Activated T-cell treated with anti-CD3 and anti-CD28 coated beads for 48 hours (primary cell): Measurements from ENCODE around the gene OPA1.
A peak's percentile ranks its signal among the peaks of the same experiment; 100 is the strongest.

ENCODE experiments used
- DNase-seq: peaks from one replicate; pipeline ENCODE4 v3.0.0-alpha.2; 2020; ENCODE audit warnings: low read depth

Gene OPA1

GRCh38 chr3:193592841-193593667 is at the start of gene OPA1:
TSS of gene OPA1 (plus strand) at chr3:193593208. CDS start at chr3:193593378, 170 bp downstream.
- DNase-seq, result peak; percentile 88

GRCh38 chr3:193544289-193544688 is 48.7 kb upstream of the OPA1 start:
- no peak for DNase-seq

- DNase-seq, result no peak
Observed at GRCh38 chr3:193545304-193545703, 47.7 kb upstream of the OPA1 start.

- DNase-seq, result no peak
Observed at GRCh38 chr3:193546129-193546528, 46.9 kb upstream of the OPA1 start.

GRCh38 chr3:193548406-193548805 is 44.6 kb upstream of the OPA1 start:
- no peak for DNase-seq

- no peak for DNase-seq
Observed at GRCh38 chr3:193552923-193553322, 40.1 kb upstream of the OPA1 start.

- DNase-seq, result no peak
Observed at GRCh38 chr3:193553586-193553985, 39.4 kb upstream of the OPA1 start.

GRCh38 chr3:193554811-193555210 is 38.2 kb upstream of the OPA1 start, which contains the start of gene ATP13A4:
TSS of gene ATP13A4 (minus strand) at chr3:193554895. CDS start at chr3:193554799, 96 bp downstream.
- DNase-seq, result no peak

- DNase-seq, result no peak
Observed at GRCh38 chr3:193556841-193557240, 36.2 kb upstream of the OPA1 start.

- no peak for DNase-seq
Observed at GRCh38 chr3:193559100-193559499, 33.9 kb upstream of the OPA1 start.

GRCh38 chr3:193560091-193560490 is 32.9 kb upstream of the OPA1 start:
- DNase-seq, result no peak

- no peak for DNase-seq
Observed at GRCh38 chr3:193560870-193561269, 32.1 kb upstream of the OPA1 start.

- DNase-seq, result no peak
Observed at GRCh38 chr3:193563426-193563825, 29.6 kb upstream of the OPA1 start.

GRCh38 chr3:193564012-193564411 is 29.0 kb upstream of the OPA1 start:
- no peak for DNase-seq

GRCh38 chr3:193569119-193569518 is 23.9 kb upstream of the OPA1 start:
- DNase-seq, result no peak

GRCh38 chr3:193572426-193572908 is 20.5 kb upstream of the OPA1 start:
- peak; percentile 25 for DNase-seq

GRCh38 chr3:193573403-193574191 is 19.4 kb upstream of the OPA1 start:
- DNase-seq, result no peak

GRCh38 chr3:193574488-193575070 is 18.4 kb upstream of the OPA1 start:
- no peak for DNase-seq

GRCh38 chr3:193585530-193585929 is 7.5 kb upstream of the OPA1 start:
- DNase-seq, result no peak

- no peak for DNase-seq
Observed at GRCh38 chr3:193586526-193586925, 6.5 kb upstream of the OPA1 start.

- DNase-seq, result no peak
Observed at GRCh38 chr3:193589129-193589528, 3.9 kb upstream of the OPA1 start.

GRCh38 chr3:193589616-193590015 is 3.4 kb upstream of the OPA1 start:
- no peak for DNase-seq
